MCF 10A (cell line): Measurements from ENCODE around the gene LEMD1. TPM values are rescaled to one million over a fixed set of nuclear protein-coding genes. Genes with fewer than 3 reads are reported as not detected.
"Not testable (repeated sequence)": the region's sequence is repeated elsewhere in the genome, so short reads cannot be mapped to it uniquely, and the experiment has no call there.

Experiments used
- BruUV-seq: library from RNA; stranded (reverse); fragments of 400-500 nt; replicated peaks from 2 replicates; lab custom pipeline; 2021; lab: Mats Ljungman, UMichigan
- CTCF ChIA-PET: fragments of 300-600 bp; sonication (Branson Sonifier 250); formaldehyde crosslinking; extraction: SDS; loops from one replicate; lab custom pipeline; 2021; ENCODE audit warnings: antibody characterized with exemption, inconsistent platforms; lab: Yijun Ruan, JAX
- POLR2A ChIA-PET: fragments of 300-600, 350-650 bp; sonication (Branson Sonifier 250); formaldehyde crosslinking; extraction: SDS; loops from one replicate; lab custom pipeline; 2020; ENCODE audit warnings: antibody characterized with exemption, inconsistent platforms; lab: Yijun Ruan, JAX
- DNase-seq: peaks from one replicate; pipeline ENCODE4 v3.0.0-alpha.2; 2018; ENCODE audit not compliant: unreplicated experiment
- H3K27ac Mint-ChIP-seq: one replicate; pipeline ENCODE4 v1.8.0; 2022; ENCODE audit warnings: mild to moderate bottlenecking, low read depth, mixed read lengths; ENCODE audit not compliant: unreplicated experiment
- H3K27me3 Mint-ChIP-seq: one replicate; pipeline ENCODE4 v1.8.0; 2022; ENCODE audit warnings: mixed read lengths; ENCODE audit not compliant: insufficient read depth, unreplicated experiment
- H3K36me3 Mint-ChIP-seq: one replicate; pipeline ENCODE4 v1.8.0; 2022; ENCODE audit warnings: mild to moderate bottlenecking, moderate library complexity, mixed read lengths; ENCODE audit not compliant: insufficient read depth, unreplicated experiment
- H3K4me1 Mint-ChIP-seq: one replicate; pipeline ENCODE4 v1.8.0; 2022; ENCODE audit warnings: mixed read lengths; ENCODE audit not compliant: insufficient read depth, unreplicated experiment
- H3K4me3 Mint-ChIP-seq: one replicate; pipeline ENCODE4 v1.8.0; 2022; ENCODE audit warnings: mild to moderate bottlenecking, moderate library complexity, mixed read lengths; ENCODE audit not compliant: unreplicated experiment
- H3K9me3 Mint-ChIP-seq: one replicate; pipeline ENCODE4 v1.8.0; 2022; ENCODE audit warnings: mixed read lengths; ENCODE audit not compliant: unreplicated experiment
- intact Hi-C: fragments of 100-400 bp; cut with micrococcal nuclease; formaldehyde crosslinking; loops from 2 replicates; pipeline ENCODE4 v1.14.1; 2022
- total RNA-seq: library from RNA; stranded (reverse); gene quantifications from 2 replicates; pipeline ENCODE4 v1.2.3, GENCODE V29; 2022
- TF ChIP-seq, protein P1 (sequence below): fragments of 200-600 bp; IDR thresholded peaks from one replicate; pipeline ENCODE4 v1.8.0; 2022; ENCODE audit warnings: antibody characterized with exemption, mild to moderate bottlenecking; ENCODE audit not compliant: unreplicated experiment

Gene LEMD1
- total RNA-seq, 1 experiment from 2014 or later, result 1.4 TPM

DNA sequence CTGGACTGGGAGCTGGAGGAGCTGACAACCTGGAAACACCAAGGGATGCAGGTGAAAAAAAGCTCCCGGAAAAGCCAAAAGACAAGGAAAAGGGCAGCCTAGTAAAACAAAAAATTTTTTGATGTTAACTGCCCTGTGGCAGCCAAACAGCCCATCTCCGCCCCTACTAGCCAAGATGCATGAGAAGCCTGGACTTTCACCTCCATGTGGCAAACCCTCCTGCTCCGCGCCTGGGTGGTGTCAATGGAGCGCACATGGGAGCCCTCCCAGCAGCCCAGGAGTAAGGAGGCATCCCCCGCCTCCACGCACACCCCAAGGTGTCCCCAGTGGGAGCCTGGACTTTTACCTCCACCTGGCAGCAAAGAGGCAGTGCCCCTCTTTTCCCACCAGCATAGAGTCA, 30.5 kb downstream of the LEMD1 start:
- no TSS peak for BruUV-seq
- H3K4me3 Mint-ChIP-seq, result no peak overlapping the region
- H3K27me3 Mint-ChIP-seq, result peaks cover 52% of the 10 kb centered on the region
- H3K9me3 Mint-ChIP-seq, result no peaks in the 10 kb centered on the region
- H3K36me3 Mint-ChIP-seq, result no peaks in the 10 kb centered on the region
- H3K4me1 Mint-ChIP-seq, result no peaks in the 10 kb centered on the region
- TF ChIP-seq, protein P1, sequence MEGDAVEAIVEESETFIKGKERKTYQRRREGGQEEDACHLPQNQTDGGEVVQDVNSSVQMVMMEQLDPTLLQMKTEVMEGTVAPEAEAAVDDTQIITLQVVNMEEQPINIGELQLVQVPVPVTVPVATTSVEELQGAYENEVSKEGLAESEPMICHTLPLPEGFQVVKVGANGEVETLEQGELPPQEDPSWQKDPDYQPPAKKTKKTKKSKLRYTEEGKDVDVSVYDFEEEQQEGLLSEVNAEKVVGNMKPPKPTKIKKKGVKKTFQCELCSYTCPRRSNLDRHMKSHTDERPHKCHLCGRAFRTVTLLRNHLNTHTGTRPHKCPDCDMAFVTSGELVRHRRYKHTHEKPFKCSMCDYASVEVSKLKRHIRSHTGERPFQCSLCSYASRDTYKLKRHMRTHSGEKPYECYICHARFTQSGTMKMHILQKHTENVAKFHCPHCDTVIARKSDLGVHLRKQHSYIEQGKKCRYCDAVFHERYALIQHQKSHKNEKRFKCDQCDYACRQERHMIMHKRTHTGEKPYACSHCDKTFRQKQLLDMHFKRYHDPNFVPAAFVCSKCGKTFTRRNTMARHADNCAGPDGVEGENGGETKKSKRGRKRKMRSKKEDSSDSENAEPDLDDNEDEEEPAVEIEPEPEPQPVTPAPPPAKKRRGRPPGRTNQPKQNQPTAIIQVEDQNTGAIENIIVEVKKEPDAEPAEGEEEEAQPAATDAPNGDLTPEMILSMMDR, result no peak
- ChIA-PET CTCF (interaction anchor here (0.6 to 24.9 kb wide), 7 partner anchors 15 to 586 kb away, joined by 3 to 207 read pairs (median 6); no protein-coding TSS in a partner anchor), POLR2A (no interaction called here)
- no peak for DNase-seq
- H3K27ac Mint-ChIP-seq, result no peak overlapping the region
- intact Hi-C loops, result no loop called here

DNA sequence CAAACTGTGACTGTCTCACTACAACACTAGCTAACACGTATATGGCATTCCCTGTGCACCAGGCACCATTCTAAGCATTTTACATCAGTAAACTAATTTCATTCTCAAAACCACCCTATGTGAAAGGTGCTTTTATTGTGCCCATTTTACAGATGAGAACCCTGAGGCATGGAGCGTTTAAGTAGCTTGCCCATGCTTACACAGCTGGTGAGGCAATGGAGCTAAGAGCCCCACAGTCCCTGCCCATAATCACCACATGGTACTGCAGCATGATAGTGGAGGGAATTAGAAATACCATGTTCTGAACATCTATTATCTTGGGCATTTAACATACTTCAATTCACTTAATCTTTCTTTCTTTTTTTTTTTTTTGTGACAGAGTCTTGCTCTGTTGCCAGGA, 34.0 kb downstream of the LEMD1 start:
- intact Hi-C loops, result no loop called here
- no peak overlapping the region for H3K27ac Mint-ChIP-seq
- ChIA-PET POLR2A (interaction anchor here (1.2 to 2.6 kb wide), 3 partner anchors 9 to 35 kb away, joined by 3 to 7 read pairs (median 4); no protein-coding TSS in a partner anchor), CTCF (interaction anchor here (0.6 to 24.9 kb wide), 10 partner anchors 9 to 141 kb away, joined by 3 to 207 read pairs (median 6); no protein-coding TSS in a partner anchor)
- peaks cover 32% of the 10 kb centered on the region for H3K27me3 Mint-ChIP-seq
- no TSS peak for BruUV-seq
- H3K9me3 Mint-ChIP-seq, result no peaks in the 10 kb centered on the region
- DNase-seq, result no peak
- TF ChIP-seq, protein P1, result no peak
- H3K4me1 Mint-ChIP-seq, result no peaks in the 10 kb centered on the region
- no peaks in the 10 kb centered on the region for H3K36me3 Mint-ChIP-seq
- no peak overlapping the region for H3K4me3 Mint-ChIP-seq

DNA sequence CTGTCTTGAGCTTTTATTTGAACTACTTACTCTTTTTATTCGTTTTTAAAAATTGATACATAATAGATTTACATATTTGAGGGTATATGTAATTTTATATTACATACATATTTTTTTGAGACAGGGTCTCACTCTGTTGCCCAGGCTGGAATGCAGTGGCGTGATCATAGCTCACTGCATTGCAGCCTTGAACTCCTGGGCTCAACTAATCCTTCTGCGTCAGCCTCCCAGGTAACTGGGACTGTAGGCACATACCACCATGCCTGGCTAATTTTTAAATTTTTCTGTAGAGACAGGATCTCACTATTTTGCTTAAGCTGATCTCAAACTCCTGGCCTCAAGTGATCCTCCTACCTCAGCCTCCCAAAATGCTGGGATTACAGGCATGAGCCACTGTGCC, 38.9 kb downstream of the LEMD1 start:
- H3K9me3 Mint-ChIP-seq, H3K4me1 Mint-ChIP-seq, H3K36me3 Mint-ChIP-seq, intact Hi-C loops, H3K27ac Mint-ChIP-seq, H3K27me3 Mint-ChIP-seq, BruUV-seq, DNase-seq, H3K4me3 Mint-ChIP-seq: not testable (repeated sequence)
- ChIA-PET POLR2A (interaction anchor here (0.6 to 2.5 kb wide), 5 partner anchors 8 to 154 kb away, joined by 3 to 13 read pairs (median 4); no protein-coding TSS in a partner anchor), CTCF (interaction anchor here (1.0 to 24.9 kb wide), 6 partner anchors 14 to 209 kb away, joined by 3 to 207 read pairs (median 10); no protein-coding TSS in a partner anchor)

DNA sequence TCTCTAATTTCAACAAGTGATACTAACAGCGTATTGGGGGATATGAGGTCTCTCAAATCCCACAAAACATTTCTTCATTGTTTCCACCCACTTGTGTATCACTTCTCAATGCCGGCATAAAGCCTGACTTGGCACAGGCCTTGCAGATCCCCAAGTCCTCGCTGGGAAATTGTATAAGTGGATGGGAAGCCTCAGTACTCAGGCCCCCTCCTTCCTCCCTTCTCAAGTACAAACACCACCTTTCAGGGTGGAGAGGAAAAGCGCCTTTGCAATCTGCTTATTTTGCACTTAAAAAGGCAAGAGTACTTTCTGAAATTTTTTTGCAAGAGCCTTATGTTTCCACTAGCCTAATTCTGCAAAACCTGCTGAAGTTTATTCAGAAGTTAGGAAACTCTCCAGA, 39.3 kb downstream of the LEMD1 start:
- Mint-ChIP-seq H3K4me3 (no peak overlapping the region), H3K9me3 (no peaks in the 10 kb centered on the region), H3K27ac (no peak overlapping the region), H3K36me3 (no peaks in the 10 kb centered on the region), H3K4me1 (no peaks in the 10 kb centered on the region), H3K27me3 (no peaks in the 10 kb centered on the region)
- no peak for DNase-seq
- ChIA-PET POLR2A (interaction anchor here (0.6 to 2.5 kb wide), 4 partner anchors 7 to 155 kb away, joined by 3 to 13 read pairs (median 4); no protein-coding TSS in a partner anchor), CTCF (interaction anchor here (0.7 to 24.9 kb wide), 7 partner anchors 14 to 539 kb away, joined by 3 to 207 read pairs (median 4); no protein-coding TSS in a partner anchor)
- no TSS peak for BruUV-seq
- intact Hi-C loops, result no loop called here
- TF ChIP-seq, protein P1, result no peak
